Vagina (tissue), 2 donors: ENCODE measurements around the gene DDX20. TPM values are rescaled to one million over a fixed set of nuclear protein-coding genes. Genes with fewer than 3 reads are reported as not detected.

Experiments used
- DNase-seq, 2 donors: peaks; one replicate each; pipeline ENCODE4 v3.0.0-alpha.2; 2017; ENCODE audit errors: extremely low spot score in 2 of 2
- H3K27ac ChIP-seq: fragments of 200-600 bp; sonication (generic); one replicate; pipeline ENCODE4 v1.5.1; 2019
- H3K27me3 ChIP-seq: fragments of 200-600 bp; sonication (generic); one replicate; pipeline ENCODE4 v1.5.1; 2019
- H3K36me3 ChIP-seq, 2 donors: fragments of 200-600 bp; sonication (generic); one replicate each; pipeline ENCODE4 v1.5.1; 2017 to 2019
- H3K4me1 ChIP-seq: fragments of 200-600 bp; sonication (generic); one replicate; pipeline ENCODE4 v1.5.1; 2019
- H3K4me3 ChIP-seq, 2 donors: fragments of 200-600 bp; sonication (generic); 1 replicate in 1 of 2; 2 replicates in 1 of 2; pipeline ENCODE4 v1.5.1; 2016 to 2019
- H3K9me3 ChIP-seq: fragments of 200-600 bp; sonication (generic); one replicate; pipeline ENCODE4 v1.5.1; 2019
- CTCF ChIP-seq, 3 experiments: fragments of 450-650 bp in 2 of 3; fragments of 200-600 bp in 1 of 3; sonication (generic) in 1 of 3; IDR thresholded peaks; one replicate each; pipeline ENCODE4 v1.5.1; 2017 to 2019; ENCODE audit warnings: antibody characterized with exemption in 3 of 3, mild to moderate bottlenecking in 2 of 3, moderate library complexity in 2 of 3
- POLR2A ChIP-seq, 2 donors: fragments of 450-650 bp; IDR thresholded peaks; one replicate each; pipeline ENCODE4 v1.6.1; 2017; ENCODE audit warnings: antibody characterized with exemption in 2 of 2, mild to moderate bottlenecking in 2 of 2, moderate library complexity in 2 of 2
- POLR2AphosphoS5 ChIP-seq, 2 donors: sonication (generic); formaldehyde crosslinking; IDR thresholded peaks; one replicate each; pipeline ENCODE4 v1.9.0; 2017; ENCODE audit warnings: antibody characterized with exemption in 2 of 2, mild to moderate bottlenecking in 2 of 2, low read depth in 1 of 2; ENCODE audit not compliant: insufficient read depth in 1 of 2
- intact Hi-C: fragments of 100-400 bp; cut with DNase I; formaldehyde crosslinking; loops from one replicate; pipeline ENCODE4 v1.15.1; 2023
- total RNA-seq: library from RNA; depleted of rRNA; stranded (reverse); fragments of >200 nt; gene quantifications from one replicate; pipeline ENCODE4 v1.2.3, GENCODE V29; 2016

Gene DDX20
- total RNA-seq, 1 donor from 2014 or later = 16.2 TPM

GRCh38 chr1:111805251-111805650 lies 49.5 kb downstream of the DDX20 start:
- TF ChIP-seq POLR2A (IDR thresholded peaks at IDR 0.05) = no peak
- no peak for TF ChIP-seq CTCF (IDR thresholded peaks at IDR 0.05)
- TF ChIP-seq POLR2AphosphoS5 (IDR thresholded peaks at IDR 0.05; ENCODE audit: insufficient read depth in 1 of 2, low read depth in 1 of 2) = no peak

GRCh38 chr1:111811891-111812290 lies 56.2 kb downstream of the DDX20 start:
- no peak overlapping the region for H3K27ac ChIP-seq
- no peaks in the 10 kb centered on the region for H3K27me3 ChIP-seq
- H3K36me3 ChIP-seq = no peaks in the 10 kb centered on the region
- H3K4me3 ChIP-seq = no peak overlapping the region
- H3K9me3 ChIP-seq = no peaks in the 10 kb centered on the region
- TF ChIP-seq POLR2AphosphoS5 (IDR thresholded peaks at IDR 0.05; ENCODE audit: insufficient read depth in 1 of 2, low read depth in 1 of 2) (no peak), CTCF (IDR thresholded peaks at IDR 0.05) (no peak), POLR2A (IDR thresholded peaks at IDR 0.05) (no peak)
- DNase-seq = no peak
- intact Hi-C loops = no loop called here
- H3K4me1 ChIP-seq = no peaks in the 10 kb centered on the region

More at GRCh38 chr1:111805251-111805650, 49.5 kb downstream of the DDX20 start:
- Histone ChIP-seq H3K9me3 (no peaks in the 10 kb centered on the region), H3K27ac (no peak overlapping the region), H3K36me3 (no peaks in the 10 kb centered on the region), H3K4me3 (no peak overlapping the region), H3K27me3 (no peaks in the 10 kb centered on the region), H3K4me1 (no peaks in the 10 kb centered on the region)
- intact Hi-C loops = no loop called here
- DNase-seq = no peak

- no peak overlapping the region for H3K4me3 ChIP-seq
- TF ChIP-seq POLR2A (IDR thresholded peaks at IDR 0.05) (no peak), POLR2AphosphoS5 (IDR thresholded peaks at IDR 0.05; ENCODE audit: insufficient read depth in 1 of 2, low read depth in 1 of 2) (no peak), CTCF (IDR thresholded peaks at IDR 0.05) (no peak)
- H3K36me3 ChIP-seq = no peaks in the 10 kb centered on the region
- H3K4me1 ChIP-seq = no peaks in the 10 kb centered on the region
- no peak for DNase-seq
- H3K27me3 ChIP-seq = no peaks in the 10 kb centered on the region
- H3K9me3 ChIP-seq = no peaks in the 10 kb centered on the region
- intact Hi-C loops = no loop called here
- no peak overlapping the region for H3K27ac ChIP-seq
Observed at GRCh38 chr1:111812306-111812705, 56.6 kb downstream of the DDX20 start.

GRCh38 chr1:111813440-111814304 lies 58.0 kb downstream of the DDX20 start:
- TF ChIP-seq POLR2A (IDR thresholded peaks at IDR 0.05) = no peak
- TF ChIP-seq CTCF (IDR thresholded peaks at IDR 0.05) = no peak
- Histone ChIP-seq H3K9me3 (no peaks in the 10 kb centered on the region), H3K4me1 (no peaks in the 10 kb centered on the region), H3K27ac (no peak overlapping the region), H3K36me3 (no peaks in the 10 kb centered on the region), H3K4me3 (no peak overlapping the region), H3K27me3 (no peaks in the 10 kb centered on the region)
- intact Hi-C loops = no loop called here
- no peak for DNase-seq

GRCh38 chr1:111814305-111814628 lies 58.6 kb downstream of the DDX20 start:
- no peak overlapping the region for H3K4me3 ChIP-seq
- DNase-seq = no peak

More at GRCh38 chr1:111814305-111814628, 58.6 kb downstream of the DDX20 start:
- intact Hi-C loops = no loop called here
- H3K36me3 ChIP-seq = no peaks in the 10 kb centered on the region
- H3K4me1 ChIP-seq = no peaks in the 10 kb centered on the region
- no peak for TF ChIP-seq POLR2A (IDR thresholded peaks at IDR 0.05)
- TF ChIP-seq CTCF (IDR thresholded peaks at IDR 0.05) = no peak
- no peak for TF ChIP-seq POLR2AphosphoS5 (IDR thresholded peaks at IDR 0.05; ENCODE audit: insufficient read depth in 1 of 2, low read depth in 1 of 2)
- H3K27me3 ChIP-seq = no peaks in the 10 kb centered on the region
- no peak overlapping the region for H3K27ac ChIP-seq
- H3K9me3 ChIP-seq = no peaks in the 10 kb centered on the region
